Loucy (cell line): ENCODE data around the gene HYPK.
A peak's percentile ranks its signal among the peaks of the same experiment; 100 is the strongest.
"Not testable (repeated sequence)": the region's sequence is repeated elsewhere in the genome, so short reads cannot be mapped to it uniquely, and the experiment has no call there.

Source experiments
- H2AFZ ChIP-seq: fragments of 200-600 bp; sonication (generic); 2 replicates; pipeline ENCODE4 v1.6.0; 2016; ENCODE audit warnings: antibody characterized with exemption, mild to moderate bottlenecking, low read length, moderate library complexity
- H3F3A ChIP-seq: fragments of 200-600 bp; 2 replicates; pipeline ENCODE4 v1.6.0; 2016; ENCODE audit warnings: antibody characterized with exemption, low read depth, mild to moderate bottlenecking
- H3K27me3 ChIP-seq: fragments of 200-600 bp; sonication (generic); 2 replicates; pipeline ENCODE4 v1.6.1; 2014; ENCODE audit warnings: low read length, mild to moderate bottlenecking; ENCODE audit not compliant: insufficient read depth, poor library complexity, severe bottlenecking
- H3K36me3 ChIP-seq: fragments of 200-600 bp; sonication (generic); 2 replicates; pipeline ENCODE4 v1.6.1; 2016; ENCODE audit warnings: low read length; ENCODE audit not compliant: insufficient read depth
- H3K4me1 ChIP-seq: fragments of 200-600 bp; sonication (generic); 2 replicates; pipeline ENCODE4 v1.5.1; 2014; ENCODE audit warnings: low read length, mild to moderate bottlenecking; ENCODE audit not compliant: insufficient read depth, poor library complexity, severe bottlenecking
- H3K4me2 ChIP-seq: fragments of 200-600 bp; sonication (generic); 2 replicates; pipeline ENCODE4 v1.6.0; 2014; ENCODE audit warnings: antibody characterized with exemption, low read length, low read depth, mild to moderate bottlenecking; ENCODE audit not compliant: poor library complexity, severe bottlenecking
- H3K4me3 ChIP-seq: fragments of 200-600 bp; sonication (generic); 2 replicates; pipeline ENCODE4 v1.5.1; 2014; ENCODE audit warnings: low read length, mild to moderate bottlenecking, mixed read lengths; ENCODE audit not compliant: poor library complexity, severe bottlenecking
- H3K79me2 ChIP-seq: fragments of 200-600 bp; sonication (generic); 2 replicates; pipeline ENCODE4 v1.6.1; 2014; ENCODE audit warnings: low read length; ENCODE audit not compliant: insufficient read depth
- H3K9ac ChIP-seq: fragments of 200-600 bp; sonication (generic); 2 replicates; pipeline ENCODE4 v1.6.0; 2014; ENCODE audit warnings: mild to moderate bottlenecking, low read depth, low read length, moderate library complexity; ENCODE audit not compliant: poor library complexity, severe bottlenecking
- H3K9me2 ChIP-seq: fragments of 200-600 bp; sonication (generic); replicated peaks from 2 replicates; pipeline ENCODE4 v1.6.1; 2016; ENCODE audit warnings: low read depth, low read length, mixed read lengths
- H3K9me3 ChIP-seq: fragments of 200-600 bp; sonication (generic); 2 replicates; pipeline ENCODE4 v1.6.1; 2014; ENCODE audit warnings: mild to moderate bottlenecking, antibody characterized with exemption, low read length, low read depth; ENCODE audit not compliant: insufficient read depth
- H4K20me1 ChIP-seq: fragments of 200-600 bp; sonication (generic); 2 replicates; pipeline ENCODE4 v1.6.0; 2014; ENCODE audit warnings: antibody characterized with exemption, low read length, mild to moderate bottlenecking; ENCODE audit not compliant: insufficient read depth, poor library complexity, severe bottlenecking
- CTCF ChIP-seq: fragments of 200-600 bp; sonication (generic); conservative IDR thresholded peaks from 2 replicates; pipeline ENCODE4 v1.5.1; 2014; ENCODE audit warnings: mild to moderate bottlenecking, antibody characterized with exemption, low read length
- EZH2phosphoT487 ChIP-seq: fragments of 200-600 bp; IDR thresholded peaks from 2 replicates; pipeline ENCODE4 v1.6.1; 2018; ENCODE audit warnings: antibody characterized with exemption, mild to moderate bottlenecking, moderate library complexity, borderline replicate concordance

Gene HYPK

GRCh38 chr15:43799209-43799944 is 1.0 kb upstream of the HYPK start:
- Histone ChIP-seq H3K79me2 (peaks cover 38% of the 10 kb centered on the region), H3K9ac (peak overlapping the region; percentile 88), H4K20me1 (peaks cover 25% of the 10 kb centered on the region), H3K9me2 (no peaks in the 10 kb centered on the region), H3K4me3 (peak overlapping the region; percentile 91), H3F3A (peaks cover 12% of the 10 kb centered on the region; the same call in 1 of the 2 replicates), H2AFZ (no peak overlapping the region), H3K27me3 (no peaks in the 10 kb centered on the region), H3K36me3 (peaks cover 37% of the 10 kb centered on the region; the same call in 1 of the 2 replicates), H3K9me3 (no peaks in the 10 kb centered on the region), H3K4me2 (peak overlapping the region; percentile 50), H3K4me1 (peaks cover 39% of the 10 kb centered on the region)
- no peak for TF ChIP-seq EZH2phosphoT487
- TF ChIP-seq CTCF, result peak; percentile 20; the same call in 1 of the 2 replicates

GRCh38 chr15:43799945-43800285 is 484 bp upstream of the HYPK start, which contains the start of gene SERINC4:
TSS of gene SERINC4 (minus strand) at chr15:43800220. CDS start at chr15:43799986, 234 bp downstream.
- Histone ChIP-seq H2AFZ (peak within 1 kb of the TSS; percentile 81), H3K4me1 (peaks cover 33% of the 10 kb centered on the region), H3K9me2 (no peaks in the 10 kb centered on the region), H3K79me2 (peaks cover 33% of the 10 kb centered on the region), H3K27me3 (no peaks in the 10 kb centered on the region), H3K4me2 (peak within 1 kb of the TSS; percentile 86), H3K36me3 (peaks cover 38% of the 10 kb centered on the region; the same call in 1 of the 2 replicates), H3K9me3 (no peaks in the 10 kb centered on the region), H3K4me3 (peak within 1 kb of the TSS; percentile 91), H3F3A (peaks cover 12% of the 10 kb centered on the region; the same call in 1 of the 2 replicates), H3K9ac (peak within 1 kb of the TSS; percentile 88), H4K20me1 (peaks cover 20% of the 10 kb centered on the region)
- TF ChIP-seq EZH2phosphoT487 (no peak), CTCF (no peak)

- not testable (repeated sequence) for H3K4me3 ChIP-seq, H3K9me2 ChIP-seq, H3F3A ChIP-seq, H2AFZ ChIP-seq, H3K9ac ChIP-seq, H3K4me2 ChIP-seq, H3K9me3 ChIP-seq, H4K20me1 ChIP-seq, H3K27me3 ChIP-seq
- Histone ChIP-seq H3K4me1 (peaks cover 20% of the 10 kb centered on the region), H3K36me3 (peaks cover 46% of the 10 kb centered on the region; the same call in 1 of the 2 replicates), H3K79me2 (peaks cover 16% of the 10 kb centered on the region)
Observed at GRCh38 chr15:43802676-43803075, 2.3 kb downstream of the HYPK start.
